ENCODE results near the gene PRR7.

- TF ChIP-seq CTCF (IDR thresholded peaks at IDR 0.05; ENCODE audit: poor library complexity) (no peak), EZH2 (IDR thresholded peaks at IDR 0.05; ENCODE audit: borderline replicate concordance) (no peak)
Observed at GRCh38 chr5:177440211-177440989, 6.2 kb upstream of the PRR7 start.

Measured in hepatocyte (in vitro differentiated cells).